T-helper 2 cell (primary cell): ENCODE results near the gene TBCK.
"Not testable (repeated sequence)": the region's sequence is repeated elsewhere in the genome, so short reads cannot be mapped to it uniquely, and the experiment has no call there.

Source experiments
- DNase-seq, 5 experiments: peaks; one replicate each; pipeline versions ENCODE4 v3.0.0 to v3.0.0-alpha.2; 2012 to 2022

TBCK gene

GRCh38 chr4:106208481-106209460 lies 107.2 kb downstream of the TBCK start:
- no peak for DNase-seq

- peak in 1 of 5 experiments; percentile 11 for DNase-seq
These were observed 114.6 kb downstream of the TBCK start for GRCh38 chr4:106201373-106201772.

GRCh38 chr4:106195435-106195950 lies 120.5 kb downstream of the TBCK start:
- peak in 1 of 5 experiments; percentile 3 for DNase-seq

- DNase-seq: no peak
These were observed 121.2 kb downstream of the TBCK start for GRCh38 chr4:106194801-106195200.

- DNase-seq: no peak
These were observed 123.9 kb downstream of the TBCK start for GRCh38 chr4:106192131-106192530.

- no peak for DNase-seq
These were observed 129.8 kb downstream of the TBCK start for GRCh38 chr4:106186201-106186600.

GRCh38 chr4:106183551-106183950 lies 132.5 kb downstream of the TBCK start:
- DNase-seq: no peak

GRCh38 chr4:106172861-106173260 lies 143.1 kb downstream of the TBCK start:
- DNase-seq: no peak

GRCh38 chr4:106165351-106166010 lies 150.5 kb downstream of the TBCK start:
- DNase-seq: no peak

GRCh38 chr4:106162278-106162677 lies 153.7 kb downstream of the TBCK start:
- DNase-seq: no peak

GRCh38 chr4:106160560-106160959 lies 155.4 kb downstream of the TBCK start:
- DNase-seq: no peak

- DNase-seq: no peak
These were observed 166.1 kb downstream of the TBCK start for GRCh38 chr4:106149911-106150310.

- DNase-seq: no peak
These were observed 167.0 kb downstream of the TBCK start for GRCh38 chr4:106149026-106149425.

- no peak for DNase-seq
These were observed 173.3 kb downstream of the TBCK start for GRCh38 chr4:106142616-106143127.

- peak in 1 of 5 experiments; percentile 13 for DNase-seq
These were observed 175.4 kb downstream of the TBCK start for GRCh38 chr4:106140601-106141000.

- DNase-seq: peak in 1 of 5 experiments; percentile 34
These were observed 179.2 kb downstream of the TBCK start for GRCh38 chr4:106136777-106137331.

GRCh38 chr4:106132045-106132444 lies 184.0 kb downstream of the TBCK start:
- no peak for DNase-seq

GRCh38 chr4:106126062-106126461 lies 189.9 kb downstream of the TBCK start:
- no peak for DNase-seq

GRCh38 chr4:106119949-106120555 lies 196.0 kb downstream of the TBCK start:
- DNase-seq: not testable (repeated sequence)

GRCh38 chr4:106116025-106116424 lies 200.0 kb downstream of the TBCK start:
- no peak for DNase-seq

GRCh38 chr4:106114270-106114669 lies 201.7 kb downstream of the TBCK start:
- DNase-seq: no peak

- not testable (repeated sequence) for DNase-seq
These were observed 204.1 kb downstream of the TBCK start for GRCh38 chr4:106111778-106112469.
